NT2/D1 (cell line): Measurements from ENCODE around the gene TUNAR.

ENCODE experiments used
- SUZ12 ChIP-seq: IDR thresholded peaks from 2 replicates; pipeline ENCODE4 v1.6.1; 2011; ENCODE audit not compliant: insufficient read length, insufficient read depth; ENCODE audit errors: extremely low read depth
- YY1 ChIP-seq: IDR thresholded peaks from 2 replicates; pipeline ENCODE4 v1.6.1; 2011; ENCODE audit not compliant: insufficient read length, insufficient read depth
- ZNF274 ChIP-seq: IDR thresholded peaks from 2 replicates; pipeline ENCODE4 v1.6.1; 2011; ENCODE audit warnings: mild to moderate bottlenecking, low read depth, low read length

DNA sequence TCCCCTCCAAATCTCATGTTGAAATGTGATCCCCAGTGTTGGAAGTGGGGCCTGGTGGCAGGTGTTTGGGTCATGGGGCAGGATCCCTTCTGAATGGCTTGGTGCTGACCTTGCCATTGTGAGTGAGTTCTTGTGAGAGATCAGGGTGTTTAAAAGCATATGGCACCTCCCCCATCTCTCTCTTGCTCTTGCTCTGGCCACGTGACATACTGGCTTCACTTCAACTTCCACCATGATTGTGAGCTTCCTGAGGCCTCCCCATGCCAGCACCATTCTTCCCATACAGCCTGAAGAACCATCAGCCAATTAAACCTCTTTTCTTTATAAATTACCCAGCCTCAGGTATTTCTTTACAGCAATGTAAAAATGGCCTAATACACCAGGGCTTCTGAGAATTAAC lies 82.7 kb downstream of the TUNAR start:
- TF ChIP-seq SUZ12 (no peak), YY1 (no peak), ZNF274 (no peak)
